H1 (cell line): ENCODE measurements around the gene WDR93. TPM values are rescaled to one million over a fixed set of nuclear protein-coding genes. Genes with fewer than 3 reads are reported as not detected.
A peak's percentile ranks its signal among the peaks of the same experiment; 100 is the strongest.

Source experiments
- BACH1 ChIP-seq: IDR thresholded peaks from 2 replicates; pipeline ENCODE4 v1.6.1; 2012; ENCODE audit warnings: low read length, improper control_type of control experiment
- BCL11A ChIP-seq, 2 experiments: IDR thresholded peaks; one replicate each; pipeline ENCODE4 v1.6.1; 2011; ENCODE audit warnings: low read depth in 2 of 2, low read length in 2 of 2, mild to moderate bottlenecking in 2 of 2
- BRCA1 ChIP-seq: IDR thresholded peaks from 2 replicates; pipeline ENCODE4 v1.6.1; 2012; ENCODE audit warnings: low read depth, low read length, improper control_type of control experiment
- CHD7 ChIP-seq: fragments of 300-600 bp; sonication (generic); IDR thresholded peaks from 2 replicates; pipeline ENCODE4 v1.7.1; 2012; ENCODE audit warnings: low read length, moderate library complexity, mild to moderate bottlenecking, inconsistent platforms; ENCODE audit not compliant: insufficient replicate concordance
- CTCF ChIP-seq, 3 experiments: IDR thresholded peaks; 1 replicate in 2 of 3; 2 replicates in 1 of 3; pipeline versions ENCODE4 v1.5.1 to v1.6.1; 2011; ENCODE audit warnings: low read length in 3 of 3, mild to moderate bottlenecking in 3 of 3, inconsistent platforms in 2 of 3, low read depth in 1 of 3, moderate library complexity in 1 of 3; ENCODE audit not compliant: insufficient read depth in 1 of 3; ENCODE audit errors: control extremely low read depth in 1 of 3
- GTF2F1 ChIP-seq: IDR thresholded peaks from 2 replicates; pipeline ENCODE4 v1.6.1; 2012; ENCODE audit warnings: low read depth, low read length, improper control_type of control experiment, borderline replicate concordance
- KDM1A ChIP-seq: fragments of 200-600, 300-600 bp; sonication (generic); IDR thresholded peaks from 2 replicates; pipeline ENCODE4 v1.7.1; 2016; ENCODE audit warnings: mild to moderate bottlenecking, low read length, borderline replicate concordance
- polyA plus RNA-seq, 7 experiments: library from polyadenylated mRNA; depleted of rRNA in 3 of 7; stranded (reverse) in 5 of 7; unstranded in 2 of 7; fragments of >200 nt in 5 of 7; fragments of 200-250 nt in 2 of 7; gene quantifications; 1 replicate in 5 of 7; 2 replicates in 1 of 7; 4 replicates in 1 of 7; pipeline versions ENCODE4 v1.2.1 to v1.2.3, GENCODE V29; 2011 to 2013; ENCODE audit warnings: missing spikeins in 2 of 7, mixed read lengths in 2 of 7
- total RNA-seq: library from RNA; stranded (reverse); fragmentation: NEBNext Ultra II Directional; extraction: Animal tissue kit (Norgen Biotek cat#: 25700); gene quantifications from 2 replicates; pipeline ENCODE4 v1.2.1, GENCODE V29; 2021

WDR93 gene
- total and polyA plus RNA-seq, 2 of the 8 experiments (the other 6 are each of a cell fraction or from before 2014, with no cell fraction given), result 0.03 TPM; not detected in 1

DNA sequence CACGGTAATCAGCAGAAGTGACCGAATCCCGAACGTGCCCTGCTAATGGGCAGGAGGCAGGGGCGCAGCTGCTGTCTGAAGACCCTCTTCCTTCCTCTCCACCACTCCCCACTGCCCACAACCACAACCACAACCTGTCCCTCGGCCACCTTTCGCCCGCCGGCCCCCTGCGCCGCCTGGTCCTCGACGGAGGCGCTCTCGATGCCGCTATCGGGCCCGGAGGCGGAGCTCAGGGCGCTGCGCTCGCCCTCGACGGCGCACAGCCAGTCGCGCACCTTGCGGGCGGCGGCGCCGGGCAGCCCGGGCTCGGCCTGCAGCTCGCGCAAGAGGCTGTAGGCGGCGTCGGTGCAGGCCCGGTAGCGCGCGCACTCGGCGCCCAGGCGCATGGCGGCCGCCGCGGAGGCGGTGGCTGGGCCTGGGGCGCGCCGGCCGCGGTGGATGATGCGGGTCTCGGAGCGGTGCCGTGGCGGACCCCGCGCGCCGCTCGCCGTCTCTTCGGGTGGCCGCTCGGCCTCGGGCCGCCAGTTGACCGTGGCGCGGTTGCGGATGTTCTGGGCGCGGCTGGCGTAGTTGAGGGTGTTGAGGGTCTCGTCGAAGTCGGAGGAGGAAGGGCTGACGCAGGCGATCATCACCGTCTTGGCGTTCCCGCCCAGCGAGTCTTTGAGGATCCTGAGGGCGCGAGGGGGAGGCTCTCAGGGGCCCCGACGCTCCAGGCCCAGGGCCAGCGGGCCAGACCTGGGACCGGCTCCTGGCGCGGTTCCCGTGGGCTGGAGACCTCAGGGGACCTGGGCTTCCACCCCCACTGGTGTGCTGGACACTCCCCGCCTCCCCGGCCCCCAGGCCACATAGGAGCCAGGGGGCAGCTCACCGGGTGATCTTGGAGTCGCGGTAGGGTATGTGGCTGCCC is 42.3 kb upstream of the WDR93 start (continued):
- TF ChIP-seq CTCF (IDR thresholded peaks at IDR 0.05; ENCODE audit: control extremely low read depth in 1 of 3, insufficient read depth in 1 of 3, low read depth in 1 of 3, low read length in 3 of 3) (0 out of 4 replicates have a peak, but pooled peaks of 1 of the 3 experiments have one; percentile 9), BCL11A (IDR thresholded peaks at IDR 0.05; ENCODE audit: low read depth in 2 of 2, low read length in 2 of 2) (no peak), GTF2F1 (no peak), CHD7 (no peak), BACH1 (no peak), KDM1A (no peak), BRCA1 (no peak)
